Epithelial cell of proximal tubule (primary cell): Measurements from ENCODE around the gene RNGTT. TPM values are rescaled to one million over a fixed set of nuclear protein-coding genes. Genes with fewer than 3 reads are reported as not detected.
A peak's percentile ranks its signal among the peaks of the same experiment; 100 is the strongest.

ENCODE experiments used
- DNase-seq: peaks from one replicate; pipeline ENCODE4 v3.0.0-alpha.2; 2011; ENCODE audit warnings: low read depth
- H3K4me3 ChIP-seq: 2 replicates; pipeline ENCODE4 v1.5.1; 2011; ENCODE audit warnings: low read depth, mild to moderate bottlenecking, low read length
- total RNA-seq: library from RNA; depleted of rRNA; stranded (reverse); fragments of >200 nt; gene quantifications from 2 replicates; pipeline ENCODE4 v1.2.3, GENCODE V29; 2015
- TF ChIP-seq, protein P1 (sequence below): conservative IDR thresholded peaks from 2 replicates; pipeline ENCODE4 v1.5.1; 2012; ENCODE audit warnings: low read depth, mild to moderate bottlenecking, low read length

RNGTT gene
- total RNA-seq: 15.8 and 17.6 TPM in 2 replicates

DNA sequence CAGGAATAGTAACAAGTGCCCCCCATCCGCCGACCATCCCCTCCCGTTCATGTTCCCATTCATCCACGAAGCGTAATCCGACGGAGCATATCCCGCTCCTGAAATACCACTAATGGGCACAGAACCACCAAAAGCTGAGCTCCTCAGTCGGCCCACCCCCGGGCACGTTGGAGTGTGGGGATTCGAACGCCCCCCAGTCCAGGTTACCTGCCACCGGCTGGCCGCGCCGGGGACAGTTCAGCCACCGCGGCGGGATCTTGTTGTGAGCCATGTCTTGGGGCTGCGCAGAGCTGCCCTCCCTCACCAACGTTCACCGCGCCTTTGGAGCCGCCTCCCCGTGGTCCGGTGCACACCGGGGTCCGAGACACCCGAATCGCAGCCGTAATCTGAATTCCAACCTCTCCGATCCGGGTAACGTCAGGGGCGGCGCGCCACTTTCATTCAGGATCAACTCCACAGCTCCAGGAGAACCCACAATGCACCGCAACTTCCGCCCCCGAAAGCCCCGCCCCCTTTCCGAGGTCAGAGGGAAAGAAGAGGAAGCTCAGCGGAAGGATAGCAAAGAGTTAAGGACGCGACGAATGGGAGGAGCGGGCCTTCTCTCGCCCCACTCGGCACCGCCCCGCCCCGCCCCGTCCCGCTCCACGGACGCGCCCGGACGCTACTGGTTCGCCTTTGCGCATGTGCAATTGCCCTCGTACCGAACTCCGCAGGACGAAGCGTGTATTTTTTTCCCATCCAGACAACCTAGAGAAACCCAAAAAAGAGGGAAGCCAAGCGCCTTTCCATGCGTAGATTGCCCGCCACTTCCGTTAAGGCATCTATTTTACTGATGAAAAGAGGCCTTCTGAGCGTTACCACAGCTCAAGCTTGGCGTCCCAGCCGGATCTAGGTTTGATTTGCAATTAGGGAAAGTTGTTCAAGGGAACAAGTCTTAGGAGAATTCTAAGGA, at the start of gene RNGTT:
Gene RNGTT, minus strand, starts transcription at position 480 of the 952 bp plus-strand sequence. Its CDS starts 209 bp downstream, at position 271.
- DNase-seq: peak; percentile 71
- TF ChIP-seq, protein P1, sequence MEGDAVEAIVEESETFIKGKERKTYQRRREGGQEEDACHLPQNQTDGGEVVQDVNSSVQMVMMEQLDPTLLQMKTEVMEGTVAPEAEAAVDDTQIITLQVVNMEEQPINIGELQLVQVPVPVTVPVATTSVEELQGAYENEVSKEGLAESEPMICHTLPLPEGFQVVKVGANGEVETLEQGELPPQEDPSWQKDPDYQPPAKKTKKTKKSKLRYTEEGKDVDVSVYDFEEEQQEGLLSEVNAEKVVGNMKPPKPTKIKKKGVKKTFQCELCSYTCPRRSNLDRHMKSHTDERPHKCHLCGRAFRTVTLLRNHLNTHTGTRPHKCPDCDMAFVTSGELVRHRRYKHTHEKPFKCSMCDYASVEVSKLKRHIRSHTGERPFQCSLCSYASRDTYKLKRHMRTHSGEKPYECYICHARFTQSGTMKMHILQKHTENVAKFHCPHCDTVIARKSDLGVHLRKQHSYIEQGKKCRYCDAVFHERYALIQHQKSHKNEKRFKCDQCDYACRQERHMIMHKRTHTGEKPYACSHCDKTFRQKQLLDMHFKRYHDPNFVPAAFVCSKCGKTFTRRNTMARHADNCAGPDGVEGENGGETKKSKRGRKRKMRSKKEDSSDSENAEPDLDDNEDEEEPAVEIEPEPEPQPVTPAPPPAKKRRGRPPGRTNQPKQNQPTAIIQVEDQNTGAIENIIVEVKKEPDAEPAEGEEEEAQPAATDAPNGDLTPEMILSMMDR: no peak
- peak within 1 kb of the TSS; percentile 92 for H3K4me3 ChIP-seq

DNA sequence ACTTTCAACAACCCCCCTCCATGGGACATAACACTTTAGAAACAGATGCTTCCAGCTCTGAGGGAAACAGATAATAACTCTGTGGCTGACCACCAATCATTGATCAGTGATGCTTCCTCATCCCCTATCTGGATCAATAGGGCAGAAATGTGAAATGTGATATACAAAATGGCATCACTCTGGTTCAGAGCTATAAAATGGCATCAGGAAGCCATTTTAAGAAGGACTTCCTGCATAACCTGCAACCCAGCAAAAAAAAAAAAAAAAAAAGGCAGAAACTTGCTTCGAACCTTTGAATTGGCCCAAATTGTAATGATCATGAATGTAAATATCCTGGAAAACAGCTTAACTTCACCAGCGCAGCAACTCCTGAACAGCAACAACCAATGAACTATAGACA, 48.0 kb upstream of the RNGTT start:
- TF ChIP-seq, protein P1: no peak

DNA sequence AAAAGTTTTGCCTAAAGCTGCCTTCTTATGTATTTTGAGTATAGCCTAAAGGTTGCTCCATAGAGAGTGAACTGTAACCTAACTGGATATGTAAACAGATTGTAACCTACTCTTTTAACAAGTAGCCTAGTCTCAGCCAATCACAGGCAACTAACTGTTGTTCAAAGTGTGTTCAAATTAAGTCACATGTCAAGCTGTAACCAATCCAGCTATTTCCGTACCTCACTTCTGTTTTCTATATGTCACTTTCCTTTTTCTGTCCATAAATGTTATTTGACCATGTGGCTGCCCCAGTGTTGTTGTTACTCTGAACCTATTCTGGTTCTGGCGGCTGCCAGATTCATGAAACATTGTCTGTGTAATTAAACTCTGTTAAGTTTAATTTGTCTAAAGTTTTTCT, 47.4 kb upstream of the RNGTT start:
- H3K4me3 ChIP-seq: no peak overlapping the region
- TF ChIP-seq, protein P1: no peak
- DNase-seq: no peak

More for the DNA sequence above, 48.0 kb upstream of the RNGTT start:
- DNase-seq: no peak
- no peak overlapping the region for H3K4me3 ChIP-seq

DNA sequence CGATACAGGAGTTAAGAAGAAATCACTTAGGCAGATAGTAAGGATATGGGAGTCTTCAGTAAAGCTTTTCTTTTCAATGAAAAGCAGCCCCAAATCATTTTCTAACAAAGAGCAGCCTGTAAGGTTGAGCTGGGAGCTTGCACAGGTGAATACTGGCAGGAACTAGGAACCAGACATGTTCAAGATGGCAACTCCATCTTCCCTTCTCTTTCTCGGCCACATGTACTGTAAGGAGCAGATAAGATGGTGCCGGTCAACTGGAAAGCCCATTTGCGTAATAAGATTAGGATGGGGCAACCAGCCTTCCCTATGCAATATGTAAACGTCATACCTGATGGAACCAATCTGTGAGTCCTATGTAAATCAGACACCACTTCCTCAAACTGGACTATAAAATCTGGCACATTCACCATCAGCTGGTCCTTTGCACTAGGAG, 46.2 kb upstream of the RNGTT start:
- DNase-seq: no peak
- TF ChIP-seq, protein P1: no peak
- no peak overlapping the region for H3K4me3 ChIP-seq

DNA sequence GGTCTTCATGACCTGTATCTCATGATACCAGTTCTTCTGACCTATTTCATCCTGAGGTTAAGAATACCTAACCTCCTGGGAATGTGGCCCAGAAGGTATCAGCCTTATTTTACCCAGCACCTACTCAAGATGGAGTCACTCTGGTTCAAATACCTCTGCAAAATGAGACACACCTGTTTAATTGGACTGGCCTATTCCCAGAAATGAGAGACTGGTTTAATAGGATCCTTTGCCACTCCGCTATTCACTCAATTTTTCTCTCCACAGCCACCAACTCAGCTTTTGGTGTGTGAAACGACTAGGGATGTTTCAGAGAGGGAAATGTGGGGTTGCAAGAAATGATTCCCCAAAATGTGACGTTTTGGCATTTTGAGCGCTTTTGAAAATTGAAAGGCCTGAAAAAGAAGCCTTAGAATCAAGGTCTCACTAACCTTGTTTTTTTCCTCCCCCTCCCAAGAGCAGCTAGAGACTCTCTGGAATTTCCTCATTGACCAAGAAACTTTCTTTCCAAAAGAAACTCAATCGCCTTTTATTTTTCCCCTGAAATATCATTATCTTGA, 45.5 kb upstream of the RNGTT start:
- TF ChIP-seq, protein P1: no peak
- no peak for DNase-seq
- no peak overlapping the region for H3K4me3 ChIP-seq

DNA sequence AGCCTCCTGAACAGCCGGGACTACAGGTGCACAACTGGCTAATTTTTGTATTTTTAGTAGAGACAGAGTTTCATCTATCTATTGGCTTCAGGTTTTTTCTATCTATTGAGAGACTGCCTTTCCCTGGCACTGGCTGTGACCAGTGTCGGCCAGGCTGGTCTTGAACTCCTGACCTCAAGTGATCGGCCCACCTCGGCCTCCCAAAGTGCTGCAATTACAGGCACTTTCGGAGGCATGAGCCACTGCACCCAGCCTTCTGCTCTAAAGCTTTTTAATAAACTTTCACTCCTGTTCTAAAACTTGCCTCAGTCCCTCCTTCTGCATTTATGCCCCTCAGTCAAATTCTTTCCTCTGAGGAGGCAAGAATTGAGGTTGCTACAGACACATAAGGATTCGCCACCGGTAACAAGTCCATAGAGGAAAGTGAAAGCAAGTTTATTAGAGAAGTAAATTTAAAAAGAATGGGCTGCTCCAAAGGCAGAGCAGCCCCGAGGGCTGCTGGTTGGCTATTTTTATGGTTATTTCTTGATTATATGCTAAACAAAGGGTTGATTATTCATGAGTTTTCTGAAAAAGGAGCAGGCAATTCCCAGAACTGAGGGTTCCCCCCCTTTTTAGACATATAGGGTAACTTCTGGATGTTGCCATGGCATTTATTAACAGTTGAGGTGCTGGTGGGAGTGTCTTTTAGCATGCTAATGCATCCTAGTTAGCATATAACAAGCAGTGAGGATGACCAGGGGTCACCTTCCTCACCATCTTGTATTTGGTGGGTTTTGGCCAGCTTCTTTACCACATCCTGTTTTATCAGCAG, 44.8 kb upstream of the RNGTT start:
- no peak for DNase-seq
- no peak overlapping the region for H3K4me3 ChIP-seq
- TF ChIP-seq, protein P1: no peak
